K562 (cell line): ENCODE data around the gene CMTR1. TPM values are rescaled to one million over a fixed set of nuclear protein-coding genes. Genes with fewer than 3 reads are reported as not detected.
A peak's percentile ranks its signal among the peaks of the same experiment; 100 is the strongest.

ENCODE experiments used
- HDAC1 ChIP-seq, 2 experiments: fragments of 450-650 bp; IDR thresholded peaks; 2 replicates each; pipeline ENCODE4 v1.6.1; 2016 to 2017; ENCODE audit warnings: inconsistent platforms in 1 of 2, mild to moderate bottlenecking in 1 of 2, moderate library complexity in 1 of 2
- PKNOX1 ChIP-seq: fragments of 450-650 bp; IDR thresholded peaks from 2 replicates; pipeline ENCODE4 v1.6.1; 2016
- UBTF ChIP-seq, 2 experiments: IDR thresholded peaks; 2 replicates each; pipeline ENCODE4 v1.6.1; 2012; ENCODE audit warnings: improper control_type of control experiment in 2 of 2, low read depth in 2 of 2, low read length in 2 of 2, borderline replicate concordance in 1 of 2
- polyA plus RNA-seq, 8 experiments: library from polyadenylated mRNA; depleted of rRNA in 4 of 8; stranded (reverse) in 5 of 8; unstranded in 3 of 8; fragments of >200 nt; fragmentation: Nextera tagmentation in 2 of 8; fragmentation: Illumina TruSeq in 1 of 8; extraction: Ambion mirVana in 2 of 8; extraction: Trizol in 1 of 8; gene quantifications; 2 replicates each; pipeline versions ENCODE4 v1.2.1 to v1.2.3, GENCODE V29; 2011 to 2014; ENCODE audit warnings: inconsistent platforms in 1 of 8, missing spikeins in 1 of 8
- total RNA-seq, 7 experiments: library from RNA; depleted of rRNA in 6 of 7; stranded (reverse); fragments of >200 nt in 6 of 7; fragmentation: Illumina TruSeq in 2 of 7; extraction: Trizol in 2 of 7; gene quantifications; 2 replicates each; pipeline versions ENCODE4 v1.2.1 to v1.2.3, GENCODE V29; 2011 to 2021; ENCODE audit warnings: low replicate concordance in 1 of 7
- TF ChIP-seq, protein P1 (sequence below): fragments of 150-350 bp; conservative IDR thresholded peaks from 2 replicates; pipeline ENCODE4 v1.6.1; 2014; ENCODE audit warnings: low read length

CMTR1 gene
- total and polyA plus RNA-seq, 9 of the 15 experiments (the other 6 are each of a cell fraction or from before 2014, with no cell fraction given): 2.9 to 63.5 (median 49.5) TPM

DNA sequence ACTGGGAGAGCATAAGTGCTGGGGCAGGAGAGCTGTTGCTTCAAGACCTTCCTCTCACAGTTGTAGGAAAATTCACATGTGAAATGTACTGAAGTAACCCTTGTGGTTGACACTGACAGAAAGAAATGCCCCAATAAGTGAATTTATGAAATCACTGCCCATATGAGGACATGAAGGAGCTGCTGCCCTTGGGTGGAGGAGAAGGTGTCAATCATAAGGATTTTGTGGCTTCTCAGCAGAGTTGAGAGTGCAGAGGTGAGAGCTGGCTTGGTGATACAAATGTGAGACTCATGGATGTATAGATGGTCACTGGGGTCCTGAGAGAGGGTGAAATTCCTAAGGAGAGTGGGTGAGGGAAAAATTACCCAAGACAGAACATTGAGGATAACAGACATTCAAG is 33.9 kb upstream of the CMTR1 start (continued):
- TF ChIP-seq, protein P1, sequence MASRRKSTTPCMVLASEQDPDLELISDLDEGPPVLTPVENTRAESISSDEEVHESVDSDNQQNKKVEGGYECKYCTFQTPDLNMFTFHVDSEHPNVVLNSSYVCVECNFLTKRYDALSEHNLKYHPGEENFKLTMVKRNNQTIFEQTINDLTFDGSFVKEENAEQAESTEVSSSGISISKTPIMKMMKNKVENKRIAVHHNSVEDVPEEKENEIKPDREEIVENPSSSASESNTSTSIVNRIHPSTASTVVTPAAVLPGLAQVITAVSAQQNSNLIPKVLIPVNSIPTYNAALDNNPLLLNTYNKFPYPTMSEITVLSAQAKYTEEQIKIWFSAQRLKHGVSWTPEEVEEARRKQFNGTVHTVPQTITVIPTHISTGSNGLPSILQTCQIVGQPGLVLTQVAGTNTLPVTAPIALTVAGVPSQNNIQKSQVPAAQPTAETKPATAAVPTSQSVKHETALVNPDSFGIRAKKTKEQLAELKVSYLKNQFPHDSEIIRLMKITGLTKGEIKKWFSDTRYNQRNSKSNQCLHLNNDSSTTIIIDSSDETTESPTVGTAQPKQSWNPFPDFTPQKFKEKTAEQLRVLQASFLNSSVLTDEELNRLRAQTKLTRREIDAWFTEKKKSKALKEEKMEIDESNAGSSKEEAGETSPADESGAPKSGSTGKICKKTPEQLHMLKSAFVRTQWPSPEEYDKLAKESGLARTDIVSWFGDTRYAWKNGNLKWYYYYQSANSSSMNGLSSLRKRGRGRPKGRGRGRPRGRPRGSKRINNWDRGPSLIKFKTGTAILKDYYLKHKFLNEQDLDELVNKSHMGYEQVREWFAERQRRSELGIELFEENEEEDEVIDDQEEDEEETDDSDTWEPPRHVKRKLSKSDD: no peak
- TF ChIP-seq HDAC1 (IDR thresholded peaks at IDR 0.05) (no peak), PKNOX1 (peak; percentile 80), UBTF (IDR thresholded peaks at IDR 0.05; ENCODE audit: borderline replicate concordance in 1 of 2, low read depth in 2 of 2, low read length in 2 of 2) (no peak)
